ENCODE results near the gene PLEK2. TPM values are rescaled to one million over a fixed set of nuclear protein-coding genes. Genes with fewer than 3 reads are reported as not detected.
"Not testable (repeated sequence)": the region's sequence is repeated elsewhere in the genome, so short reads cannot be mapped to it uniquely, and the experiment has no call there.

PLEK2 gene
- total RNA-seq, 1 donor from 2014 or later = 11.3 TPM

- no peak for DNase-seq (ENCODE audit: extremely low read depth, low read depth, low spot score)
These were observed 51.3 kb downstream of the PLEK2 start for GRCh38 chr14:67360470-67361206.

GRCh38 chr14:67359775-67360469 is 52.0 kb downstream of the PLEK2 start, which contains the start of the genes ATP6V1D and EIF2S1:
Gene ATP6V1D (minus strand): TSS chr14:67359804. CDS start chr14:67359698, 106 bp downstream.
Gene EIF2S1 (plus strand): TSS chr14:67360328. CDS start chr14:67364768, 4,440 bp downstream.
- DNase-seq (ENCODE audit: extremely low read depth, low read depth, low spot score) = peak; percentile 95

GRCh38 chr14:67358924-67359774 is 52.8 kb downstream of the PLEK2 start:
- no peak for DNase-seq (ENCODE audit: extremely low read depth, low read depth, low spot score)

GRCh38 chr14:67357969-67358354 is 54.0 kb downstream of the PLEK2 start:
- DNase-seq (ENCODE audit: extremely low read depth, low read depth, low spot score) = no peak

- no peak for DNase-seq (ENCODE audit: extremely low read depth, low read depth, low spot score)
These were observed 54.6 kb downstream of the PLEK2 start for GRCh38 chr14:67357186-67357968.

- DNase-seq (ENCODE audit: extremely low read depth, low read depth, low spot score) = no peak
These were observed 59.9 kb downstream of the PLEK2 start for GRCh38 chr14:67352055-67352454.

GRCh38 chr14:67345583-67345982 is 66.4 kb downstream of the PLEK2 start:
- no peak for DNase-seq (ENCODE audit: extremely low read depth, low read depth, low spot score)

GRCh38 chr14:67343601-67344230 is 68.2 kb downstream of the PLEK2 start:
- no peak for DNase-seq (ENCODE audit: extremely low read depth, low read depth, low spot score)

GRCh38 chr14:67341231-67341630 is 70.7 kb downstream of the PLEK2 start:
- DNase-seq (ENCODE audit: extremely low read depth, low read depth, low spot score) = not testable (repeated sequence)

Other genes with a start within 250 kb of the PLEK2 start
- not detected in 2 replicates for gene GARIN2, start 222.7 kb downstream of the PLEK2 start, total RNA-seq
- gene PALS1, start 170.7 kb downstream of the PLEK2 start, total RNA-seq = 17.4 and 21.0 TPM in 2 replicates
- 85.3 and 106 TPM in 2 replicates for gene ATP6V1D, start 52.4 kb downstream of the PLEK2 start, total RNA-seq
- gene EIF2S1, start 51.8 kb downstream of the PLEK2 start, total RNA-seq = 108 and 152 TPM in 2 replicates
- gene TMEM229B, start 76.6 kb upstream of the PLEK2 start, total RNA-seq = 1.6 and 2.9 TPM in 2 replicates
- 0.93 and 1.8 TPM in 2 replicates for gene PLEKHH1, start 121.1 kb upstream of the PLEK2 start, total RNA-seq
- 11.3 and 16.5 TPM in 2 replicates for gene PIGH, start 188.1 kb upstream of the PLEK2 start, total RNA-seq
- 7.1 and 17.0 TPM in 2 replicates for gene ARG2, start 207.8 kb upstream of the PLEK2 start, total RNA-seq

Data from glomerular endothelial cell (primary cell).